GM06990 (cell line): Measurements from ENCODE around the gene ADARB2.

ENCODE experiments used
- DNase-seq: peaks from one replicate; pipeline ENCODE4 v3.0.0-alpha.2; 2011; ENCODE audit not compliant: insufficient read length; ENCODE audit errors: extremely low read depth
- H3K27me3 ChIP-seq: replicated peaks from 2 replicates; pipeline ENCODE4 v1.6.0; 2011; ENCODE audit warnings: low read length; ENCODE audit not compliant: control insufficient read depth, insufficient read depth
- H3K36me3 ChIP-seq: 2 replicates; pipeline ENCODE4 v1.5.1; 2011; ENCODE audit warnings: low read length; ENCODE audit not compliant: control insufficient read depth, insufficient read depth
- H3K4me3 ChIP-seq: replicated peaks from 2 replicates; pipeline ENCODE4 v1.5.1; 2011; ENCODE audit warnings: low read depth, mild to moderate bottlenecking, control low read depth, low read length
- TF ChIP-seq, protein P1 (sequence below): IDR thresholded peaks from 2 replicates; pipeline ENCODE4 v1.5.1; 2011; ENCODE audit warnings: low read length, control low read depth, mild to moderate bottlenecking, inconsistent platforms; ENCODE audit not compliant: insufficient read depth, poor library complexity, severe bottlenecking

Gene ADARB2

DNA sequence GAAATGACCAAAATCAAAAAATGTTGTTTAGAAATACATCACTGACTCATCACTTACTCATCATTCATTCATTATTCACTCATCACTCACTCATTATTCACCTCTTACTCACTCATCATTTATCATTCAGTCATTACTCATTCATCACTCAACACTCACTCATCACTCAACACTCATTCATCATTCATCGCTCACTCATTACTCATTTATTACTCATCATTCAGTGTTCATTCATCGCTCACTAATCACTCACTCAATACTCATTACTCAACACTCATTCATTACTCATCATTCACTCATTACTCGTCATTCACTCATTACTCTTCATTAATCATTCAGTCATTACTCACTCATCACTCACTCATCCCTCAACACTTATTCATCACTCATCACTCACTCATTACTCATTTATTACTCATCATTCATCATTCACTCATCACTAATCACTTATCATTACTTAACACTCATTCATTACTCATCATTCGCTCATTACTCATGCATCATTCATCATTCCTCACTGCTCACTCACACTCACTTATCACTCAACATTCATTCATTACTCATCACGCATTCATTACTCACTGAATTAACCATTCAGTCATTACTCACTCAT lies 238.5 kb downstream of the ADARB2 start:
- TF ChIP-seq, protein P1, sequence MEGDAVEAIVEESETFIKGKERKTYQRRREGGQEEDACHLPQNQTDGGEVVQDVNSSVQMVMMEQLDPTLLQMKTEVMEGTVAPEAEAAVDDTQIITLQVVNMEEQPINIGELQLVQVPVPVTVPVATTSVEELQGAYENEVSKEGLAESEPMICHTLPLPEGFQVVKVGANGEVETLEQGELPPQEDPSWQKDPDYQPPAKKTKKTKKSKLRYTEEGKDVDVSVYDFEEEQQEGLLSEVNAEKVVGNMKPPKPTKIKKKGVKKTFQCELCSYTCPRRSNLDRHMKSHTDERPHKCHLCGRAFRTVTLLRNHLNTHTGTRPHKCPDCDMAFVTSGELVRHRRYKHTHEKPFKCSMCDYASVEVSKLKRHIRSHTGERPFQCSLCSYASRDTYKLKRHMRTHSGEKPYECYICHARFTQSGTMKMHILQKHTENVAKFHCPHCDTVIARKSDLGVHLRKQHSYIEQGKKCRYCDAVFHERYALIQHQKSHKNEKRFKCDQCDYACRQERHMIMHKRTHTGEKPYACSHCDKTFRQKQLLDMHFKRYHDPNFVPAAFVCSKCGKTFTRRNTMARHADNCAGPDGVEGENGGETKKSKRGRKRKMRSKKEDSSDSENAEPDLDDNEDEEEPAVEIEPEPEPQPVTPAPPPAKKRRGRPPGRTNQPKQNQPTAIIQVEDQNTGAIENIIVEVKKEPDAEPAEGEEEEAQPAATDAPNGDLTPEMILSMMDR, result no peak
- no peaks in the 10 kb centered on the region for H3K27me3 ChIP-seq
- DNase-seq, result no peak
- H3K36me3 ChIP-seq, result no peaks in the 10 kb centered on the region
- no peak overlapping the region for H3K4me3 ChIP-seq

DNA sequence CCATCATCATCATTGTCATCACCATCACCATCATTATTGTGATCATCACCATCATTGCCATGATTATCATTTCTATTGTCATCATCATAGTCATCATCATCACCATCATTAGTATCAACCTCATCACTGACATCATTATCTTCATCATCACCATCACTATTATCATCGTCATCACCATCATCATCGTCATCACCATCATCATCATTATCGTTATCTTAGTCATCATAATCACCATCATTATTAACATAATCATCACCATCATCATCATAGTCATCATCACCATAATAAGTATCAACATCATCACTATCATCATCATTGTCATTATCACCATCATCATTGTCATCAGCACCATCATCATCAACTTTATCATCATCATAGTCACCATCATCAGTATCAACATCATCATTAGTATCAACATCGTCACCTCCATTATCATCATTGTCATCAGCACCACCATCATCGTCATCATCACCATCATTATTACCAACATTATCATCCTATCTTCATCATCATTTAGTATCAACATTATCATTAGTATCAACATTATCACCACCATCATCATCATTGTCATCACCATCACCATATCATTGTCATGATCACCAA lies 241.3 kb downstream of the ADARB2 start:
- TF ChIP-seq, protein P1, result no peak
- no peaks in the 10 kb centered on the region for H3K36me3 ChIP-seq
- H3K4me3 ChIP-seq, result no peak overlapping the region
- H3K27me3 ChIP-seq, result no peaks in the 10 kb centered on the region
- DNase-seq, result no peak

DNA sequence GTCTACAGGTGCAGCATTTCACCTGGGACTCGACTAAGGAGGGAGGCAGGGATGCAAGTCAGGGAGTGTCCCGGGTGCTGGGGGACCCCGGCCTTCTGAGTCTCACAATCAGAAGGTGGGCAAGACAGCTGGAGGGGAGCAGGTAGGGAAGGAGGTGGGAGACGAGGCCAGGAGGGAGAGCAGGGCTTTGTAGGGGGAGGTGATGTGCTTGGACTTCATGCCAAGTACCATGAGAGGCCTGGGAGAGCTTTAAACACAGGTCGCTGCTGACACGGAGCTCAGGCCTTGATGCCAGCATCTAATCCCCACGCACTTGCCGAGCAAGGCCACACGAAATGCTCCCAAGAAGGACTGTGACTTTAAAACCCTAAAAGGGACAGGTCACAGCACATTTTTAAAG lies 244.7 kb downstream of the ADARB2 start:
- H3K36me3 ChIP-seq, result no peaks in the 10 kb centered on the region
- H3K27me3 ChIP-seq, result no peaks in the 10 kb centered on the region
- DNase-seq, result no peak
- H3K4me3 ChIP-seq, result no peak overlapping the region
- TF ChIP-seq, protein P1, result no peak

DNA sequence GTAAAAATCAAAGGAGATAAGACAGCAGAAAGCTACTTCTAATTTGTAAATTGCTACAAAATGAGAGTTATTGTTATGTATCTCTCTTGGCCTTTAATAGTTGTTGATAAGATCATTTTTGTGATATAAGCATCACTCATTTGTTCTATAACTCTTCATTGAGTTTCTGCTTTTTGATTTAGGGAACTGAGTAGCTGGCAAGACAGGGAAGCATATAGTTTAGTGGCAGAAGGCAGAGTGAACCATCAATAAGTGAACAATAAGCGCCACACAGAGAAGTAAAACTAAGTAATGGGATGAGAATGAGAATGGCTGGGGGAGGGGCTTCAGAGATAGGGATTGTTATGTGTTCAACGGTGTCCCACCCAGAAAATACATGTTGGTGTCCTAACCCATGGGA lies 245.4 kb downstream of the ADARB2 start:
- TF ChIP-seq, protein P1, result no peak
- no peaks in the 10 kb centered on the region for H3K36me3 ChIP-seq
- H3K4me3 ChIP-seq, result no peak overlapping the region

DNA sequence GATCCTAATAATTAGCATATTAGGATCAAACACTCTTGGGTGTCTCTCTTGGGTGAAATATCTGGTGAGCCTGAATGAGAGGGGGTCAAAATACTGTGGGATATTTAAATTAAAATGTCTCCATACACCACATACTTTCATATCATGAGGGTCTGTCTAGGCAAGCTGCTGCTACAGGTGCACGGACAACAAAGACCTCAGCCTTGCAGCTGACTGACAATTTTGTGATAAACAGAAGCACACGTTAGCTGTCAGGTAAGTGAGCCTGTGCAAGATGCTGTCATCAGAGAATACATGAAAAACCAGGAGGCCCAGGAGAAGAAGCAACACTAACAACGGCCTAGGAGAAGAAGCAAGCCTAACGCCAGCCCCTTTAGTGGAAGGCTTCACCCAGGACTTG lies 247.5 kb downstream of the ADARB2 start:
- H3K36me3 ChIP-seq, result no peaks in the 10 kb centered on the region
- peak overlapping the region; percentile 47 for H3K4me3 ChIP-seq
- no peak for DNase-seq
- H3K27me3 ChIP-seq, result no peaks in the 10 kb centered on the region
- TF ChIP-seq, protein P1, result no peak

More for the DNA sequence above, 245.4 kb downstream of the ADARB2 start:
- no peak for DNase-seq
- H3K27me3 ChIP-seq, result no peaks in the 10 kb centered on the region

DNA sequence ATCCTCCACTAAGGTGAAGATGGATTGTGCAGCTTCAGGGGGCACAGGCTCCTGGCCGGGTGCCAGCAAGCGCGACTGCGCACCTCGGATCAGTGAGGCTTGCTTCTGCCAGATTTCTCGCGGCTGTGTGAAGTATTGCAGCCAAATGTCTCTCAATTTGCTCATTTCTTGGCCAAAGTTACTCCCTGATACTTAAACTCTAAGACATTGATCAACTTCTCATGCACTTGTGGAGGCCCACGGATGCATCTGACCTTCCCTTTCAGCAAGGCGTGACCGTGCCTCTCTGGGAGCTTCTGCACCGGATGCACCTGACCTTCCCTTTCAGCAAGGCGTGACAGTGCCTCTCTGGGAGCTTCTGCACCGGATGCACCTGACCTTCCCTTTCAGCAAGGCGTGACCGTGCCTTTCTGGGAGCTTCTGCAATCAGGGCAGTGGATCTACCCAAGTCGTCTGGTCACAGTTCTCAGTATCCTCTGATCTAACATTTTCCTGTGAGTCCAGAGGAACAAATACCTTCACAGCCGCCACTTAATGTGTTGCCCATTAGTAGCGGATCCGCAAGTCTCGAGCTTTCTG lies 248.3 kb downstream of the ADARB2 start:
- H3K27me3 ChIP-seq, result no peaks in the 10 kb centered on the region
- TF ChIP-seq, protein P1, result no peak
- peak; percentile 79 for DNase-seq
- peak overlapping the region; percentile 47 for H3K4me3 ChIP-seq
- H3K36me3 ChIP-seq, result no peaks in the 10 kb centered on the region
